GM19455 (cell line): Measurements from ENCODE around the gene CERKL.

Source experiments
- ATAC-seq: cut with Tn5 transposase; IDR thresholded peaks from one replicate; pipeline ENCODE4 v1.9.1; 2021; ENCODE audit not compliant: unreplicated experiment

CERKL gene

DNA sequence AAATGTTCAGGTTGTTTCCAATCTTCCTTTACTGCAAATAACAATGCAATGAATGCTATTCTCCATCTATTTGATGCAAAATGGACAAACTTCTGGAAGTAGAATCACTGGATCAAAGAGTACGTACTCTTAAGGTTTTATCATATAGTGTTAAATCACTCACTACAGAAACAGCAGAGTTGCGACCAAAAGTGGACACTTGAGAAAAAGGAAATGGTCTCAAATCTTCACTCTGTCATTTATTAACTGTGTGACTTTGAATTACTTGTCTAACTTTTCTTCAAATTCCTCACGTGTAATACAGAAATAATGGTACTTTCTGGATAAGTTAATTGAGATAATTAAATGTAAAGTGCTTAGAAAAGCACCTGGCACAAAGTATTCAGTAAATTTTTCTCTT, 78.1 kb downstream of the CERKL start:
- no peak for ATAC-seq

DNA sequence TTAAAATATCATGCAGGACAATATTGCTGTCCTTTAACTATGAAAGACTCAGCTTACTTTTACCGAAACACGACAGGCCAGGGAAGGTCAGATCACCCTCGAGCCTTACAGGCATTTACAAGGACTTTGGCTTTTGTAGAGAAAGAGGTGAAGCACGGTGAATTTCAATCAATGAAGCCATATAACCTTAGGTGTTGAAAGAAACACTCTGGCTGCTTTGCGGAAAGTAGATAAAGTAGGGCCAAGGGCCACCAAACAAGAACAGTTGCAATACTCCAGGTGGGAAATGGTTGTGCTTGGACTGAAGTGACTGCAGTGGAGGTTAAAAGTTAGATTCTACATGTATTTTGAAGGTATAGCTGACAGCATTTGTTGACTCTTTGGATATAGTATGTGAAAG, 80.5 kb downstream of the CERKL start:
- ATAC-seq = no peak

DNA sequence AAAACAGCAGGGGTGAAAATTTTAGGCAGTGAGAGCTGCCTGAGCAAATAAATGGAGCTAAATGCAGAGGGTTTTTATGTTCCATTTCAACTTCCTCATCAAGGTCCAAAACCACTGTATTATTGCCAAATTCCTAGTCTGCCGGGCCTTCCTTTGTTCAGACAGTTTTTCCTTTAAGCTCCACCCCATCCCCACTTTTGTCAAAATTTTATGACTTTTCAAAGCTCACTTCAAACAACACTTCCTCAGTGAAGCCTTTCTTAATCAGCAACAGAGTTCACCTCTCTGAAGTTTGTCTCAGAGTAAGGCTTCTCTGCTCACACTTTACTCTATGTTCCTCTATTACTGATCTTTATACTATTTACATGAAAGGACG, 81.3 kb downstream of the CERKL start:
- no peak for ATAC-seq

DNA sequence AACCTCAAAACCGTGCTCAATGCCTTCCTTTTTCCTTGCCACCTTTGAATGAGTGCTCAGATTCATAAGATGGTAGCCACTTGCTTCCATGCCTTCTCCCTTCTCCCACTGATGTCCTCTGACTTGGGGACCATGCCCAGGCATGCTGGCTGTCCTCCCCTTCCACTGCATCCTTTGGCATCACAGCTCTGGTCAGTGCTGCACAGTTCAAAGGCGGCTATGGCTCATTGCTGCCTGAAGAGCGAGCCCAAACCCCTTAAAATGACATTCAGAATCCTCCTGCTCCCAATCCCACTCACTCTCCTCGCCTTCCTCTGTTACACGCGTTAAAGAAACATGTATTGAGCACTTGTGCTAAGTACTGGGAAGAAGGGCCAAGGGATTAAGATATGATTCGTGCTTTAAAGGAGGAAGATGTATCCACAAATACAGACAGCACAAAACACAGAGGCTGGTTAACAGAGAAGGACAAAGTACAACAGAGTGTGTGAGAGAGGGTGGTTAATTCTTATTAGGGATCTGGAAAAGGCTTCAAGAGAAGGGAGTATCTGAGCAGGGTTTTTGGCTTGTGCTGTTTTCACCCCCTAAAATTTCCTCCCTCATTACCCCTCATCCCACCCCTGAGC, 81.8 kb downstream of the CERKL start:
- ATAC-seq = no peak

DNA sequence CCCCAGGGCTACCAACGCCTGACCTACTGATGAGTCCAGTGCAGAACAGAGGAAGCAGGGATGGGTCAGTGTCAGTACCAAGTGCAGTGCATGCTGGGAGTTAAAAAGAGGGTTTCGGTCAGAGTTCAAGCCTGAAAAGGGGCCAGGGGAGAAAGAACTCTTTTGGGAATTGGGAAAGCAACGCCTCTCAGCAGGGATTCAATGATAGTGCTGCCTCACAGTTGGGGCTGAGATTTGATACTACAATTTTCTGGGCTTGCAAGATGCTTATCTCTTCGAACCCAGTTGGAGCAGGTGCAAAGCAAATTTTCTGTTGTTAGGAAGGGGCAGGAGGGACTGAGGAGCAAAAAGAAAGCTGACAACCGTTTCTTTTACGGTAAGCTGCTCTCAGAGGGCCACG, 82.6 kb downstream of the CERKL start:
- ATAC-seq = no peak

DNA sequence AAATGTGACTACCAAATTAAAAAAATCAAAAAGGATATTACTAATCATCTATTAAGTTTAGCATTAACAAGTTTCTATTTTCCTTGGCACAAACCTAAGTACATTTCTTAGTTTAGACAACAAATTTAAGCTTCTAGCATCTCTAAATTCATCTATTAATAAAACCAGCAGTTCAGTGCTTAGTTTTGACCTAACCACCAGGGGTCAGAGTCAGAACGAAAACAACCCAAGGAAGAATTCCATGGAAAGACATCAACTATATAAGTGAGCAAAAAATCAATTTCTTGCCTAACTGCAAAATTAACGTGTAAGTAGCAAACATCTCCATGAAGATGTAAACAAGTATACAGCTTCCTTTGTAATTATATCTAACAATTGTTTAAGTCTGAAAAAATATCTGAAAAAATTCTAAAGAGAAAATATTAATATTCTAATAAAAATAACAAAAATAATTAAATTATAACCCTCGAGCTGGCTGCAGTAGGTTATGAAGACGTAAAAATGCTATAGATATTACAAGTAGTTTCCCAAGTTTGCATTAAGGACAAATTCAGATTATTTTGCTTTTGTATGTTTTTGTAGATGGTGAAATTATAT, 83.7 kb downstream of the CERKL start:
- no peak for ATAC-seq

DNA sequence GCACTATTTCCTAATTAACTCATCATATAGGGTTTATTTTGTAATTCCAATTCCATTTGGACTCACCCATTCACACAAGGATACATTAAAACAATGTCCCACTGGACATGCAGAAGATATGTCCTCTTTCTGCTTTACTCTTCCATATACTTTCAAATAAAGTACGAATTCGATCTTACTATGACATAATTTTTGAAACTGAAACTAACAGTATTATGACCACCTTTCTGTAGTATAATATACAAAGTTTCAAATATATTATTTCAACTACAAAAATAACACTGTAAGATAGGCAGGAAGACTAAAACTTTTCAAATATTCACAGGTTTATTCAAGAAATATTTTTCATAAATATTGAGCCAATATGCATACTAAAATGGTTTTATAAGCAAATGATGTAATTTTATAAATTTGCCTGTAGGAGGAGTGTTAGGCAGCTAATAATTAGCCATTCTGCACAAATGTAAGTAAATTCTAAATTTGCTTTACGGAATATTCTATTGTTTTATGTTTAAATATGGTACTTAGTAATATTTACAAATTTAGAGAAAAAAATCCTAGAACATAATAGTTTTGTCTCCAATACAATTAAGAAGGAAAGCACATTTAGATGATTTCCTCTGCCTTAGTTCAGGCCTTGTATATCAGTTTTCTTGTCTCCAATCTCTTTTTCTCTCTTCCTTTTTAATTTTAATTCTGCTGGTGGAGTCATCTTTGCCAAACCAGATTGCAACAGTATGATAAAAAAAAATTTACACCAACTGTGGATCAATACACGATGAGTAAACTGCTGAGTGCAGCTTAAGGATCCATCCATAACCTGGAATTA, 85.9 kb downstream of the CERKL start:
- ATAC-seq = no peak

DNA sequence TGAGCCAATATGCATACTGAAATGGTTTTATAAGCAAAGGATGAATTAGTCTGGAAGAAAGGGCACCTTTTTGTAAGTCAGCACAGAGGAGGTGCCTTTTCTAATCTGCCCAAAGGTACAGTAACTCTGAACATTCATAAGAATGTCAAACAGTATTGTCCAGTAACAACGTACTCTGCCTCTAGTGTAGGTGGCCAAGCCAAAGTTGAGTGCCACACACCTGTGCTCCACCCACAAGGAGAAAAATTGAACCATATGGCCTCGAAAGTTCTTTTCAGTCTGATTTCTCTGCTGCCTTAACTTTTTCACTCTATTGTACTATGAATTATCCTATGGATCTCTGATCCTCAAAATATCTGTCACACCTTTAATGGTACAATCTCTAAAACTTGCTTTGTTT, 86.8 kb downstream of the CERKL start:
- ATAC-seq = no peak

DNA sequence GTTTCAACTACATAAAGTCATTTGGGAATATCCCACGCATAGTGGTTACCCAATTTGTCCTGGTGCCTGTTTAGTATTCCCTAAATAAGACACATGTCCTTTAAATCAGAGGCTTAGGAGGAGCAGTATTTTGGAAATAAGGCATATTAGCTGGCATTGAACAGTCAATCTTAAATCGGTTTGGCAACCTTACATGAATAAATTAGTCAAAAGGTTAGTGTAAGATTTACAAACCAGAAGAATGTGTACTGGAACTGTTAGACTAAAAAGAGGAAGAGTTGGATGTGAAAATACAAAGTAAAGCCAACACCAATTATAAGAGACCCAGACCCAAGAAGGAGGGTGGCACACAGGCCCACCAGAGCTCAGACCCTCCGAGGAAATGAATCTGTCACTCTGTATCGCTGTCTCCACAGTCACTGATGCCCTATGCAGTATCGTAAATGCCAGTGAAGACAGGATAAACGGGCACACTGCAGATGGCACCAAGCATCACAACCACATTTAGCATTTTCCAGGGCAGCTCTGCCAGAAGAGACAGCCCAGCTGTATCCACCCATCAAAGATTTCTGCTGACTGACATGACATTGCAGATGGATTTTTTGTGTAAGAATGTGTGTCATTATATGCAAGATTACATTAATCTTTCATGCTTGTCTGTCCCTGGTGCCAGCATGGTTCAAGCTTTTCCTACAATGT, 90.4 kb downstream of the CERKL start:
- ATAC-seq = no peak

DNA sequence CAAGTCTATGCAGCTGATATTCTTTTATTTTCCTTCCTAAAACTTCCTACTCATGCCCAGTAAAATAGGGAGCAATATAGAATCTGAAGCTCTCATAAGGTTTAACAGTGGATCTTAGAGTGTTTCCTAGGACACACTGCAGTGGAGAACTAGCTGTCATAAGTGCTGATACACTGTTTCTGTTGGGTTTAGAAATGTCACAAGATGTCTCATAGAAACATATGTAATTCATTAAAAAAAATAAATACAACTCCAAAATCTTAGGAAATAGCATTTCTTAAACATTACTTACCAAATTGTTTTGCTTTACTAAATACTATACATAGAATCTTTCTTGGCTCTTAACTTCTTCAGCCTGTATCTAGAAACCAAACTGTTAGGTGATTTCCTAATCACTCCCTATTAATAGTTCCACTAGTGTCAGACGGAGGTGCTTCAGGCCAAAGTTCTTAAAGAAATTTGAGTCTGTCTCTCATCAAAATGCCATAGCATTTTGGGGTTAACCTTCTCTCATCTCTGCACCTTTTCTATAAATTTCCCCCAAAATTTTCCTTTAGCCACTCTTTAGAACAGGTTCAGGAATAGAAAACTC, 93.7 kb downstream of the CERKL start:
- no peak for ATAC-seq

DNA sequence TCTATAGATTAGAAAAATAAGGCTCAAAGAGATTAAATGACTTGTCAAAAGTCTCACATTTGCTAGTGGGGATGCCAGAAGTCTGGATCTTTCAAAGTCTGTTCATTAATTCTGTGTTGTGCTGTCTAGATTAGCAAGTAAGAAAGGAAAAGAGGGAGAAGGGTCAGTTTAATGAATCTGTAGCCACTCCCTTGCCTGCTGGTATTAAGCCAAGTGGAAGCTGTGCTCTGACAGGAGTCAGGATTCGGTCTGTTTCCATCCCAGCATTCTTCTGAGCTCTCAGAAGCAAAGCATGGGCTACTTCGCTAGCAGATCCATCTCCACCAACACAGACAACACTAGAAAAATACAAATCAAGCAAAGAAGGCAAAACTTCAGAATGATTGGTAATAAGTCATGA, 98.5 kb downstream of the CERKL start:
- no peak for ATAC-seq

DNA sequence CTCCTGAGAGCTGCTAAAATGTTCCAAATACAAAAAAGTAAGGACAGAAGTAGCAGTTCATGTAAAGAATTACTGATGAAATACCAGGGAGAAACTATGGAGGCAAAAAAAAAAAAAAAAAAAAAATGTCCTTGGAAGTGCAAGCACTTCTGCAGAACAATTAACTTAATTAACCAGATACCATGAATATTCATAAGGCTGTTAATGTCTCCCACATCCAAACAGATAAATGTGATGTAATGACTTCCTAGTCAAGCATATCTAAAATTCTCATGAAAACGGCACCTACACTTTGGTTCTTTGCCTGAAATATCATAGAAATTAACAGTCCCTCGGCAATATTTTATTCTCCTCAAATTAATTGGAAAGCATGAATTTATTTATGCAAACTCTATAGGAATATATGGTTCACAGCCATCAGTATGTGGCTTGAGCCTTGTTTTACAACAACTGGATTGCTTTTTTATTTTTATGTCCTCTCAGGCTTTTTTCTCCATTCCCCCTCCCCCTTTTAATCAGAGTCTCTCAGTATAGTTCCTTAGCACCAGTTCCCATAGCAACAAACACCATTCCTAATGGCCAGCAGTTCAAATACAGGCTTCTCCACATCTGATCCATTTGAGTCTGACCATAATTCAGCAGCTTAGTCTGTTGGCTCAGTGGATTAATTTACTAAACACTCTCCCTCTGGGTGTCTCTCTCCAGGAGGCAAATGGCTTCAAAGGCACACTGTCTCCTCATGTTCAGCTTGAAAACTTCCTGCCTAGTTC, 102.7 kb downstream of the CERKL start:
- ATAC-seq = no peak

DNA sequence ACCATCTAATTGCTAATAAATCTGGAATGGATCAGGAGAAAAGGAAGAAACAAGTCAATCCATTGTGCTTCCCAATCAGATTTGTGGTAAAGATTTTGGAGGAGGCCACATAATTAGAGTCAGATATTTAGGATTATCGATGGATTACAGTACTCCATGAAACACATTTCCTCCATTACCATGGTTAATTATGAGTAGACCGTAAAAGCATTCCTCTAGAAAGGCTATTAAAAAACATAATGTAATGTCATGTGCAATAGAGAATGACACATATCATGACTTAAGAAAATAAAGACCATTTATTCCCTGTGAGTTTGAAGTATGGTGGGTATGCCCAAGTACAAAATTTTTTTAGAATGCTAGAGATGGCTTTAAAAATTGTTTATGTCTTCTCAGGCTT, 103.7 kb downstream of the CERKL start:
- no peak for ATAC-seq

DNA sequence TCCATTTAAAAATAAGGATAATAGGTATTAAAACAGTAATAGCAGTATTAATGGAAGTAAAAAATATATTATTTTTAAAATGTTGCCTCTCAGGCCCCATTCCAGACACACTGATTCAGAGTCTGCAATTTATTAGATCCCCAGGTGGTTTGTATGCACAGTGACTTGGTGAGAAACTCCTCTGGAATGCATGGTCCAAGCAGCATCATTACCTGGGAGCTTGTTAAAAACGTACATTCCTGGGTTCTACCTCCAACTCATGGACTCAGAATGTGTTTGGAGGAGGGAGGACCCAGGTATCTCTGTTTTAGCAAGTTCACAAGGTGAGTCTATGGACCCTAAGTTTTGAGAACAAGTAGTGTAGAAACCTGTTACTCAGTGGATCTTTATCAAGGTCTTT, 104.1 kb downstream of the CERKL start:
- ATAC-seq = no peak

DNA sequence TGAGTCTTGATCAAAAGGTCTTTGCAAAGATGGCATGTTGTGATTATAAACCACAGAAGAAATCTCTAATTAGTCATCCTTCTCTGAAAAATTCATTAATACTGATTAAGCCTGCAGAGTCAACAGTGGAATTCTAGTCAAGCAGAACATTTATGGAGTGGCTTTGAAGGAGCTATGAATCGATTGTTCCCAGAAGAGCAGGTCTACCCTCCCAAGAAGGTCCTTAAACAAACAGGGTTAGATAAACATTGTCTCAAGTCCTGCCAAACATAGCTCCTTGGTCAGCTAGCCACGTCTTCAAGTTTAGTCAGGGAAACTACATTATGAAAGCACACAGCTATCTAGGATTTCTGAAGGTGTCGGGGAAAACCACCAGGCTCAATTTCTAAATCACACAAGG, 110.8 kb downstream of the CERKL start:
- no peak for ATAC-seq

DNA sequence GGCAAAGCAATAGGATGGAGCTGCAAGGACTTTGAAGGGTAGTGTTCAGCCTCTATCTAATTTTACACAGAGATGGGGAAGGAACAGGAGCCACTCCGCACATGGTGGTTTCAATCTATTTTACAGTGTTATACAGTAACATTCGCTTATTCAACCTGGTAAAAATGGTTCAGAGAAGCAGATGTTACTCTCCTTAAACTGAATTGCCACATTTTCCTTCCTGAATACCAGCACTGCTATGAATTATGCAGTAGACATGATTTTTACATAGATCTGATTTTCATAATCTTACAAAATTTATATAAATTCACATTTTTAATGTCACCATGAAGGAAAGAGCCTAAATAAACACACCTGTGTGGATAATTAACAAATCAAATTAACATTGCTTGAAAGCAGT, 114.7 kb downstream of the CERKL start:
- no peak for ATAC-seq

DNA sequence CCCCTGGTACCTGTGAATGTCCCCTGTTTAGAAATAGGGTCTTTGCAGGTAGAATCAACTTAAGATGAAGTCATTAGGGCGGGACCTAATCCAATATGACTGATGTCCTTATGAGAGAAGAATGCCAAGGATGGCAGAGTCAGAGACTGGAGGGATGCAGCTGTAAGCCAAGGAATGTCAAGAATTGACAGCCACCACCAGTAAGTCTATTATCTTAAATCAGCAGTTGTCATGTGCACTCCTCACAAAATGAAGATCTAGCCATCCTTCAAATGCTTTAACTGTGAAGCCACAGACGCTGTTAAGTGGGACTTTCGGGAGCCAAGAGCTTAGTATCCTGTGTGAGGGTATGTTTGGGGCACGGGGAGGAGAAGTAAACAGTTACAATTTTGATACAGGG, 116.5 kb downstream of the CERKL start:
- ATAC-seq = no peak

DNA sequence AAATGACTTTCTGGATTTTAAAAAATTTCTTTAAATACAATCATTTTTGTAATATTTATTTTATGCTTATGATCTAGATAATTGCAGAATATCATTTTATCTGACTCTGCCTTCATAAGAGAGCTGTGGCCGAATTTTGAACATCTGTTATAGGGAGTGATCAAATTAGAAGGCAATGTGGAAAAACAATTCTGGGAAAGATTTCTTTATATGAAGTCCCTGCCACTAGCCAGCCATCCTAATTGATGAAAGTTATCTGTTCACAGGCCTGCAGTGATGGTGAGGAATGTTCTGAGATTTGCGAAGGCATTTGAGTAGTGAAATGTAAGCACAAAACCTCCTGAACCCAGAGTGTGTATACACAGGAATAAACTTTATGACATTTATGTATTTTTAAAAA, 120.2 kb downstream of the CERKL start:
- no peak for ATAC-seq

DNA sequence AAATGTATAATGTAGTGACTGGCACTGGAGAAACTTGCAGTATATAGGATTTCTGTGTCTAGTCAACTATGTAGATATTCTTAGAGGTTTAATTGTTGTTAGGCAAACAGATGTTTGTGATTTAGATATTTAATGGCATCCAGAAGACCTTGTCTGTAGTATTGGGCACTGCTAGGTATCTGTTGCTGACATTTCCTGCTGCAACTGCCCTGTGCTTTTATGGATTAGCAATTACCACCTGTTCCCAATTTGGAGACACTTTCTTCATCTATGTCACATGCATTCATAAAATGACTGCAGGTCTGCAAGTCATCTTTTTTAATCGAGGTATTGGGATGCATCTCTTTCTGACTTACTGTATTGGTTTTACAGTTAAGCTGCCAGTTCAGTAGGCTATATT, 128.5 kb downstream of the CERKL start:
- ATAC-seq = no peak

DNA sequence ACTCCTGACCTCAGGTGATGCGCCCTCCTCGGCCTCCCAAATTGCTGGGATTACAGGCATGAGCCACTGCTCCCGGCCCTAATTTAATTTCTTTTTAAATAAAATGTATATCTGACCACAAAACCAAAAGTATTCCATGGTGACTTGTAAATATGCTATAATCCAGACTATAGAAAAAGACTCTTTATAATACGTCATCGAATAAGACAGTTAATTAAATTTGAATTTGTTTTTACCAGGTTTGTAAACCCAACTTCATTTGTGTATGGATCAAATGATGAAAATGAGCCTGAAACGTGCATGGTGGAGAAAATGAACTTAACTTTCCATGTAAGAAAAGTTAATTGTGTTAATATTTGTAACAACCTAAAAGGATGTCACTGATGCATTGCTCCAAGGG, 129.8 kb downstream of the CERKL start:
- no peak for ATAC-seq

DNA sequence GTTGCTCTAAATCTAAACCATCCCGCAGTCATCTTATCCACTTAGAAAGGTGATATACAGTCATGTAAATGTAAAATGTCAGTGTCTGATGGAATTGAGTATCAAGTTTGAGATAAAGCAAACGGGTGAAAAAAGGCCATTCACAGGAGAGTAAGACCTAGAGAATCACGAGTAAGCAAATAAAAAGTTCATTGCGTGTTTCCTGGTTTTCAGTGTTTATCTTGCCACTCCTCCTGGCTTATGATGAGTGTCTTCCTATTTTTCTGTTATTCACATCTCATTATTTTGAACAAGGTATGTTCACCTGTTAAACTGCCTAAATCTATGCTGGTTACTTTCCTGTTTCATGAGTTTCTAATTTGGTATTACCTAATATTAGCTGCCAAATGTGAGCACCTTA, 130.9 kb downstream of the CERKL start:
- no peak for ATAC-seq
